Dermis microvascular lymphatic vessel endothelial cell (primary cell): ENCODE data around the gene SERGEF. TPM values are rescaled to one million over a fixed set of nuclear protein-coding genes. Genes with fewer than 3 reads are reported as not detected.

ENCODE experiments used
- total RNA-seq: library from RNA; depleted of rRNA; stranded (reverse); fragments of >200 nt; gene quantifications from 2 replicates; pipeline ENCODE4 v1.2.1, GENCODE V29; 2014

SERGEF gene
- total RNA-seq, 1 donor from 2014 or later, result 18.7 TPM

Other genes with a start within 250 kb of the SERGEF start
- under 0.01 TPM in 1 of 2 replicates, not detected in the other for gene TPH1, start 33.2 kb upstream of the SERGEF start, total RNA-seq
- gene SAAL1, start 93.0 kb upstream of the SERGEF start, total RNA-seq, result 14.9 and 21.1 TPM in 2 replicates
- gene MRGPRX3, start 119.5 kb upstream of the SERGEF start, total RNA-seq, result under 0.01 and 0.51 TPM in 2 replicates
- gene MRGPRX4, start 159.8 kb upstream of the SERGEF start, total RNA-seq, result 0.51 and 2.9 TPM in 2 replicates
- not detected in 2 replicates for gene SAA4, start 223.8 kb upstream of the SERGEF start, total RNA-seq
- gene SAA2, start 235.6 kb upstream of the SERGEF start, total RNA-seq, result not detected in 2 replicates